NCI-H2227 treated with DMSO at 0.1 percent for 48 hours (cell line): ENCODE results near the gene PHF23.

Source experiments
- DNase-seq: peaks from one replicate; lab custom pipeline; 2025; lab: John Stamatoyannopoulos, UW

Gene PHF23

GRCh38 chr17:7239091-7240027, at the start of gene PHF23:
Gene PHF23 (minus strand): TSS chr17:7239457. CDS start chr17:7239279, 178 bp downstream.
- DNase-seq: peak; percentile 94

GRCh38 chr17:7285679-7286078, 46.4 kb upstream of the PHF23 start:
- no peak for DNase-seq

- DNase-seq: no peak
These were observed 45.7 kb upstream of the PHF23 start for GRCh38 chr17:7284911-7285310.

GRCh38 chr17:7283471-7284216, 44.4 kb upstream of the PHF23 start:
- DNase-seq: no peak

- no peak for DNase-seq
These were observed 43.6 kb upstream of the PHF23 start for GRCh38 chr17:7282752-7283321.

- no peak for DNase-seq
These were observed 42.9 kb upstream of the PHF23 start for GRCh38 chr17:7281953-7282751.

GRCh38 chr17:7281074-7281952, 42.1 kb upstream of the PHF23 start, which contains the start of gene SLC2A4:
Gene SLC2A4 (plus strand): TSS chr17:7281718. CDS start chr17:7281935, 217 bp downstream.
- peak; percentile 89 for DNase-seq

- DNase-seq: peak; percentile 34
These were observed 41.3 kb upstream of the PHF23 start for GRCh38 chr17:7280519-7281073.

GRCh38 chr17:7279448-7279847, 40.2 kb upstream of the PHF23 start:
- DNase-seq: no peak

GRCh38 chr17:7266784-7267183, 27.5 kb upstream of the PHF23 start:
- no peak for DNase-seq

GRCh38 chr17:7263801-7264078, 24.5 kb upstream of the PHF23 start:
- DNase-seq: no peak

GRCh38 chr17:7262935-7263800, 23.9 kb upstream of the PHF23 start:
- no peak for DNase-seq

- DNase-seq: no peak
These were observed 23.1 kb upstream of the PHF23 start, which contains the start of gene CLDN7 for GRCh38 chr17:7262192-7262934. Gene CLDN7 (minus strand): TSS chr17:7262478. CDS start chr17:7262043, 435 bp downstream.

GRCh38 chr17:7261379-7262191, 22.3 kb upstream of the PHF23 start:
- DNase-seq: no peak

GRCh38 chr17:7260651-7261378, 21.6 kb upstream of the PHF23 start:
- no peak for DNase-seq

- no peak for DNase-seq
These were observed 20.9 kb upstream of the PHF23 start for GRCh38 chr17:7260151-7260550.

- DNase-seq: no peak
These were observed 20.3 kb upstream of the PHF23 start for GRCh38 chr17:7259555-7259889.
